ENCODE measurements around the gene LYVE1. TPM values are rescaled to one million over a fixed set of nuclear protein-coding genes. Genes with fewer than 3 reads are reported as not detected.

Gene LYVE1
- total RNA-seq, 4 donors from 2014 or later, result 12.1 to 30.2 (median 19.2) TPM

DNA sequence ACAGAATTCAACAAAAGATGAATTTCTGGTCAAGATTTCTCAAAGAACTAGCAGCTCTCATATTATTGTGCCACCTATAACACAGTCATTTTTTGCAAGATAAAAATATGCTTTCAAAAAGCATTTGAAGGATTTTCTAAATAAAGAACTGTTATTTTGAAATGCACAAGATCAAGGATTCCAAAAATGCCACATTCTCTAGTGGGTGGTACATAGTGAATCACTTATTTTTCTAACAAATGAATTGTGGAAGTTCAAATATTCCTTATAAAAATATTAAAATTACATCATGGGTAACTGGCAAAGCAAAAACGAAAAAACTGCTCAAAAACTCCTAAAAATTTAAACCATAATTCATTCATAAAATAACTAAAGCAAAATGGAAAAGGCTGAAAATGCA lies 29.5 kb downstream of the LYVE1 start:
- DNase-seq (no peak), ATAC-seq (no peak)
- peak overlapping the region in 3 of 4 donors; percentile 94 to 97 (median 95) for H3K27ac ChIP-seq
- H3K27me3 ChIP-seq, result no peaks in the 10 kb centered on the region
- TF ChIP-seq POLR2A (IDR thresholded peaks at IDR 0.05), result no peak
- H3K36me3 ChIP-seq, result peaks cover 0 to 1% of the 10 kb centered on the region in 2 donors
- in situ Hi-C loops (cut with MboI; ENCODE audit: low sequenced_read_pairs in 4 of 4) (loop anchor here in 2 of 4 donors (25.0 kb wide), 2 partner anchors 123 to 198 kb away; no protein-coding TSS in a partner anchor), intact Hi-C loops (cut with DNase I; ENCODE audit: low total_unique reads) (loop anchor here (5.0 kb wide), 1 partner anchor 47 kb away; no protein-coding TSS in a partner anchor)
- H3K4me1 ChIP-seq, result peaks cover 8 to 13% of the 10 kb centered on the region in 2 donors
- no peaks in the 10 kb centered on the region for H3K9me3 ChIP-seq
- no peak overlapping the region for H3K4me3 ChIP-seq

DNA sequence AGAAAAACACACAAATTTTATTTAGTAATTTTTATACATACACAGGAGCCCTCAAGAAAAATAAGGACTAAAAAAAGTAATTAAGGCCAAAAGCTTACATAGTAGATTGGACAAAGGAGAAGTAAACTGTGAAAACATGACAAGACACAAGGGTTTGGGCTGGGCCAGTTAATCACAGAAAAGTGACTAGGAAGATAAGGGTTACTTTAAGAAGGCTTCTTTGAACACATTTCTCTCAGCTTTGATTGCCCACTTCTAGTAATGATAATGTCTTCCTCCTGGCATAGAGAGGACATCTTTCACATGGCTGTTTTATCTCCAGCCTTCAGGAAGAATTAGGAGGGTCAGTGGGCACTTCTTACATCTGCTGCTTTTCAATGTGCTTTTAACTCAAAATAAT lies 30.9 kb downstream of the LYVE1 start:
- ATAC-seq (no peak), DNase-seq (no peak)
- intact Hi-C loops (cut with DNase I; ENCODE audit: low total_unique reads), result loop anchor here (5.0 kb wide), 1 partner anchor 45 kb away; no protein-coding TSS in a partner anchor
- H3K27ac ChIP-seq, result no peak overlapping the region
- H3K4me1 ChIP-seq, result peaks cover 8 to 13% of the 10 kb centered on the region in 2 donors
- TF ChIP-seq, protein P1, sequence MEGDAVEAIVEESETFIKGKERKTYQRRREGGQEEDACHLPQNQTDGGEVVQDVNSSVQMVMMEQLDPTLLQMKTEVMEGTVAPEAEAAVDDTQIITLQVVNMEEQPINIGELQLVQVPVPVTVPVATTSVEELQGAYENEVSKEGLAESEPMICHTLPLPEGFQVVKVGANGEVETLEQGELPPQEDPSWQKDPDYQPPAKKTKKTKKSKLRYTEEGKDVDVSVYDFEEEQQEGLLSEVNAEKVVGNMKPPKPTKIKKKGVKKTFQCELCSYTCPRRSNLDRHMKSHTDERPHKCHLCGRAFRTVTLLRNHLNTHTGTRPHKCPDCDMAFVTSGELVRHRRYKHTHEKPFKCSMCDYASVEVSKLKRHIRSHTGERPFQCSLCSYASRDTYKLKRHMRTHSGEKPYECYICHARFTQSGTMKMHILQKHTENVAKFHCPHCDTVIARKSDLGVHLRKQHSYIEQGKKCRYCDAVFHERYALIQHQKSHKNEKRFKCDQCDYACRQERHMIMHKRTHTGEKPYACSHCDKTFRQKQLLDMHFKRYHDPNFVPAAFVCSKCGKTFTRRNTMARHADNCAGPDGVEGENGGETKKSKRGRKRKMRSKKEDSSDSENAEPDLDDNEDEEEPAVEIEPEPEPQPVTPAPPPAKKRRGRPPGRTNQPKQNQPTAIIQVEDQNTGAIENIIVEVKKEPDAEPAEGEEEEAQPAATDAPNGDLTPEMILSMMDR (IDR thresholded peaks at IDR 0.05 in 4 of 5, conservative IDR thresholded peaks at IDR 0.05 in 1 of 5), result no peak
- no peak for TF ChIP-seq POLR2A (IDR thresholded peaks at IDR 0.05)
- no peak overlapping the region for H3K4me3 ChIP-seq
- peaks cover 0 to 12% of the 10 kb centered on the region in 2 donors for H3K36me3 ChIP-seq
- in situ Hi-C loops (cut with MboI; ENCODE audit: low sequenced_read_pairs in 4 of 4), result loop anchor here in 2 of 4 donors (25.0 kb wide), 2 partner anchors 125 to 200 kb away; no protein-coding TSS in a partner anchor
- no peaks in the 10 kb centered on the region for H3K9me3 ChIP-seq
- H3K27me3 ChIP-seq, result no peaks in the 10 kb centered on the region

DNA sequence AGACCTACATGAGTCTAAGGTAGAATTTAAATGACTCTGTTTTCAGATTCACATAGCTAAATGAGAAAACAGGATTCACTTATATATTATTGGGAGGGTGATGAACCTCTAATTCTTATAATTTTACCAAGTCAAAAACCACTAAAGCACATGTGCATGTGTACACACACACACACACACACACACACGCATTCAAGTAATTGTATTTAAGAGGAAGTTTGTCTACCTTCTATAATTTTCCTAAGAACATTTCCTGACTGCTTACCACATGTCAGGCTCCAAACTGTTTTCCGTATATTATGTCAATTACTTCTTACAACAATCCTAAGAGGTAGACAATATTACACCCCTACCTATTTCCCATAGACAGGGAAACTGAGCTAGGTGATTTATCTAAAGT lies 34.1 kb downstream of the LYVE1 start:
- ATAC-seq (no peak), DNase-seq (no peak)
- in situ Hi-C loops (cut with MboI; ENCODE audit: low sequenced_read_pairs in 4 of 4), result loop anchor here in 2 of 4 donors (25.0 kb wide), 2 partner anchors 128 to 203 kb away; no protein-coding TSS in a partner anchor
- H3K4me1 ChIP-seq, result peaks cover 0 to 4% of the 10 kb centered on the region in 2 donors
- intact Hi-C loops (cut with DNase I; ENCODE audit: low total_unique reads), result no loop called here
- H3K27ac ChIP-seq, result no peak overlapping the region
- H3K27me3 ChIP-seq, result no peaks in the 10 kb centered on the region
- TF ChIP-seq, protein P1 (IDR thresholded peaks at IDR 0.05 in 4 of 5, conservative IDR thresholded peaks at IDR 0.05 in 1 of 5), result no peak
- TF ChIP-seq POLR2A (IDR thresholded peaks at IDR 0.05), result no peak
- H3K4me3 ChIP-seq, result no peak overlapping the region
- no peaks in the 10 kb centered on the region for H3K9me3 ChIP-seq
- H3K36me3 ChIP-seq, result peaks cover 0 to 28% of the 10 kb centered on the region in 2 donors

DNA sequence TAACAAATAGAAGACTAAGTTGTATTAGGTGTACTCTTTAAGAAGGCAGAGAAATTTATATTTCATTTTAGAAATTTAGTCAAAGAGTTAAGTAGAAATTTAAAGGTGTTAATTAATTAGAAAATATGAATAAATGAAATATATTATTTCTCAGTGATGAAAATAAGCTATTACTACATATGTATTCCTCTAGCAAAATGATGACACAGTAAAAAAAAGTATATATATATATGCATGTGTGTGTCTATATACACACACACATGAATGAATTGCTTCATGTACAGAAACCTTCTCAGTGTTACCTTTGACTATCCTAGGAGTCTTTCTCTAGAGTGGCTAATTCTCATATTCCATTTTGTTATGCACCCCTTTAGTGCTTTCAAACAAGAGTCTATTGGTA lies 35.1 kb downstream of the LYVE1 start:
- in situ Hi-C loops (cut with MboI; ENCODE audit: low sequenced_read_pairs in 4 of 4), result loop anchor here in 2 of 4 donors (25.0 kb wide), 2 partner anchors 129 to 204 kb away; no protein-coding TSS in a partner anchor
- Histone ChIP-seq H3K4me3 (no peak overlapping the region), H3K9me3 (no peaks in the 10 kb centered on the region), H3K4me1 (no peaks in the 10 kb centered on the region), H3K27me3 (no peaks in the 10 kb centered on the region), H3K36me3 (peaks cover 0 to 31% of the 10 kb centered on the region in 2 donors), H3K27ac (no peak overlapping the region)
- DNase-seq (no peak), ATAC-seq (no peak)
- intact Hi-C loops (cut with DNase I; ENCODE audit: low total_unique reads), result no loop called here
- TF ChIP-seq, protein P1 (IDR thresholded peaks at IDR 0.05 in 4 of 5, conservative IDR thresholded peaks at IDR 0.05 in 1 of 5), result no peak
- TF ChIP-seq POLR2A (IDR thresholded peaks at IDR 0.05), result no peak

DNA sequence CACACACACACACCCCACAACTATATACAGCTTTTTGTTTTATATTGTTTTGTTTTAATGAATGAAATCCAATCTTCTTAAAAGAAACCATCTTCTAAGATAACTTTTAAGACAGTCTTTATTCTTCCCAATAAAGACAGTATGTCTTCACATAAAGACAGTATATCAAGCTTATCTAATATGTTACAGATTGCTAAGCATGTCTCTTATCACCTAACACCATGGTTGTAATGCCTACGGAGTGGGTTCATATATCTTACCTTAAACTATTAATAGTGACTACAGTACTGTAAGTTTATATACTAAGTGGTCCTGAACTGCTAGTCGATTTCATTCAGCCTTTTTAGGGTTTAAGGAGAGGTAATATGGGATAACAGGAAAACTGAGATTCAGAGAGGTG lies 35.9 kb downstream of the LYVE1 start:
- TF ChIP-seq POLR2A (IDR thresholded peaks at IDR 0.05), result no peak
- TF ChIP-seq, protein P1 (IDR thresholded peaks at IDR 0.05 in 4 of 5, conservative IDR thresholded peaks at IDR 0.05 in 1 of 5), result no peak

More for the DNA sequence above, 35.9 kb downstream of the LYVE1 start:
- ATAC-seq, result no peak
- DNase-seq, result no peak
- H3K9me3 ChIP-seq, result no peaks in the 10 kb centered on the region
- intact Hi-C loops (cut with DNase I; ENCODE audit: low total_unique reads), result no loop called here
- H3K4me3 ChIP-seq, result no peak overlapping the region
- peaks cover 0 to 3% of the 10 kb centered on the region in 2 donors for H3K4me1 ChIP-seq
- in situ Hi-C loops (cut with MboI; ENCODE audit: low sequenced_read_pairs in 4 of 4), result loop anchor here in 2 of 4 donors (25.0 kb wide), 2 partner anchors 130 to 205 kb away; no protein-coding TSS in a partner anchor
- no peak overlapping the region for H3K27ac ChIP-seq
- H3K36me3 ChIP-seq, result peaks cover 0 to 31% of the 10 kb centered on the region in 2 donors
- H3K27me3 ChIP-seq, result no peaks in the 10 kb centered on the region
